Common myeloid progenitor, CD34-positive (primary cell): ENCODE results near the gene GRID1.

ENCODE experiments used
- CTCF ChIA-PET: fragments of 350-600 bp; sonication (Branson Sonifier 250); formaldehyde crosslinking; loops from one replicate; lab custom pipeline; 2021; ENCODE audit warnings: antibody characterized with exemption; lab: Charles Lee
- POLR2A ChIA-PET: fragments of 350-600 bp; sonication (Branson Sonifier 250); formaldehyde crosslinking; loops from one replicate; lab custom pipeline; 2021; ENCODE audit warnings: antibody characterized with exemption; lab: Charles Lee
- DNase-seq, 3 donors: peaks; one replicate each; pipeline versions ENCODE4 v3.0.0 to v3.0.0-alpha.2; 2013
- H3K27ac ChIP-seq, 2 experiments: 1 replicate in 1 of 2; 2 replicates in 1 of 2; pipeline ENCODE4 v1.7.0; 2013; ENCODE audit warnings: inconsistent platforms in 2 of 2, low read length in 2 of 2, mild to moderate bottlenecking in 2 of 2, low read depth in 1 of 2, moderate library complexity in 1 of 2; ENCODE audit not compliant: severe bottlenecking in 2 of 2, insufficient read depth in 1 of 2, poor library complexity in 1 of 2
- H3K27me3 ChIP-seq, 5 experiments: replicated peaks in 2 of 5; 1 replicate in 3 of 5; 2 replicates in 2 of 5; pipeline versions ENCODE4 v1.6.1 to v1.7.0; 2013; ENCODE audit warnings: low read length in 4 of 5, mild to moderate bottlenecking in 2 of 5, moderate library complexity in 2 of 5, inconsistent platforms in 1 of 5; ENCODE audit not compliant: insufficient read depth in 5 of 5, control insufficient read depth in 4 of 5
- H3K36me3 ChIP-seq, 4 experiments: 1 replicate in 2 of 4; 2 replicates in 2 of 4; pipeline versions ENCODE4 v1.6.1 to v1.7.0; 2013; ENCODE audit warnings: low read length in 3 of 4, control low read depth in 1 of 4, mild to moderate bottlenecking in 1 of 4; ENCODE audit not compliant: control insufficient read depth in 4 of 4, insufficient read depth in 4 of 4
- H3K4me1 ChIP-seq, 4 experiments: 1 replicate in 3 of 4; 2 replicates in 1 of 4; pipeline versions ENCODE4 v1.6.1 to v1.7.1; 2013; ENCODE audit warnings: low read length in 3 of 4, mild to moderate bottlenecking in 3 of 4, control low read depth in 1 of 4, inconsistent platforms in 1 of 4, moderate library complexity in 1 of 4; ENCODE audit not compliant: control insufficient read depth in 4 of 4, insufficient read depth in 4 of 4; ENCODE audit errors: control extremely low read depth in 1 of 4
- H3K4me3 ChIP-seq, 7 experiments: 1 replicate in 4 of 7; 2 replicates in 3 of 7; pipeline versions ENCODE4 v1.5.1 to v1.7.0; 2013; ENCODE audit warnings: mild to moderate bottlenecking in 7 of 7, low read length in 6 of 7, moderate library complexity in 6 of 7, inconsistent platforms in 2 of 7, low read depth in 2 of 7, control low read depth in 1 of 7; ENCODE audit not compliant: insufficient read depth in 4 of 7, control insufficient read depth in 1 of 7; ENCODE audit errors: extremely low read depth in 1 of 7
- H3K9me3 ChIP-seq, 5 experiments: 1 replicate in 4 of 5; 2 replicates in 1 of 5; pipeline versions ENCODE4 v1.6.1 to v1.7.1; 2013; ENCODE audit warnings: low read length in 4 of 5, mild to moderate bottlenecking in 2 of 5, inconsistent platforms in 1 of 5, low read depth in 1 of 5, moderate library complexity in 1 of 5; ENCODE audit not compliant: control insufficient read depth in 4 of 5, insufficient read depth in 2 of 5; ENCODE audit errors: control extremely low read depth in 1 of 5
- WGBS: methylation state at CpG from one replicate; pipeline ENCODE4 v1.1.5; 2013; ENCODE audit not compliant: insufficient coverage; 5-methylcytosine and 5-hydroxymethylcytosine counted together

GRID1 gene

GRCh38 chr10:86295351-86295750 is 71.2 kb downstream of the GRID1 start:
- H3K36me3 ChIP-seq = no peaks in the 10 kb centered on the region
- H3K27me3 ChIP-seq = peaks cover 0 to 6% (median 3%) of the 10 kb centered on the region in 5 experiments
- H3K27ac ChIP-seq = no peak overlapping the region
- DNase-seq = no peak
- WGBS = 90% methylated on average over 13 of the region's 14 CpGs
- ChIA-PET CTCF (interaction anchor here (1.0 kb wide), 1 partner anchor 15 kb away, joined by 3 read pairs; no protein-coding TSS in a partner anchor), POLR2A (no interaction called here)
- no peak overlapping the region for H3K4me3 ChIP-seq
- H3K4me1 ChIP-seq = no peaks in the 10 kb centered on the region
- H3K9me3 ChIP-seq = no peaks in the 10 kb centered on the region

GRCh38 chr10:86294346-86295265 is 72.0 kb downstream of the GRID1 start:
- H3K9me3 ChIP-seq = no peaks in the 10 kb centered on the region
- WGBS = 87% methylated on average over 15 of the region's 16 CpGs
- H3K27me3 ChIP-seq = peaks cover 0 to 6% (median 3%) of the 10 kb centered on the region in 5 experiments
- no peaks in the 10 kb centered on the region for H3K36me3 ChIP-seq
- no peak overlapping the region for H3K4me3 ChIP-seq
- no peaks in the 10 kb centered on the region for H3K4me1 ChIP-seq
- DNase-seq = no peak
- H3K27ac ChIP-seq = no peak overlapping the region
- CTCF ChIA-PET = interaction anchor here (1.0 kb wide), 1 partner anchor 14 kb away, joined by 3 read pairs; no protein-coding TSS in a partner anchor
- POLR2A ChIA-PET = no interaction called here

- Histone ChIP-seq H3K27ac (no peak overlapping the region), H3K27me3 (peaks cover 0 to 6% (median under 1%) of the 10 kb centered on the region in 5 experiments), H3K9me3 (no peaks in the 10 kb centered on the region), H3K36me3 (no peaks in the 10 kb centered on the region), H3K4me3 (no peak overlapping the region), H3K4me1 (no peaks in the 10 kb centered on the region)
- POLR2A ChIA-PET = no interaction called here
- no CpG with 5 or more reads among the region's 2 CpGs for WGBS
- CTCF ChIA-PET = no interaction called here
- no peak for DNase-seq
Observed at GRCh38 chr10:86293396-86293791, 73.2 kb downstream of the GRID1 start.

DNA sequence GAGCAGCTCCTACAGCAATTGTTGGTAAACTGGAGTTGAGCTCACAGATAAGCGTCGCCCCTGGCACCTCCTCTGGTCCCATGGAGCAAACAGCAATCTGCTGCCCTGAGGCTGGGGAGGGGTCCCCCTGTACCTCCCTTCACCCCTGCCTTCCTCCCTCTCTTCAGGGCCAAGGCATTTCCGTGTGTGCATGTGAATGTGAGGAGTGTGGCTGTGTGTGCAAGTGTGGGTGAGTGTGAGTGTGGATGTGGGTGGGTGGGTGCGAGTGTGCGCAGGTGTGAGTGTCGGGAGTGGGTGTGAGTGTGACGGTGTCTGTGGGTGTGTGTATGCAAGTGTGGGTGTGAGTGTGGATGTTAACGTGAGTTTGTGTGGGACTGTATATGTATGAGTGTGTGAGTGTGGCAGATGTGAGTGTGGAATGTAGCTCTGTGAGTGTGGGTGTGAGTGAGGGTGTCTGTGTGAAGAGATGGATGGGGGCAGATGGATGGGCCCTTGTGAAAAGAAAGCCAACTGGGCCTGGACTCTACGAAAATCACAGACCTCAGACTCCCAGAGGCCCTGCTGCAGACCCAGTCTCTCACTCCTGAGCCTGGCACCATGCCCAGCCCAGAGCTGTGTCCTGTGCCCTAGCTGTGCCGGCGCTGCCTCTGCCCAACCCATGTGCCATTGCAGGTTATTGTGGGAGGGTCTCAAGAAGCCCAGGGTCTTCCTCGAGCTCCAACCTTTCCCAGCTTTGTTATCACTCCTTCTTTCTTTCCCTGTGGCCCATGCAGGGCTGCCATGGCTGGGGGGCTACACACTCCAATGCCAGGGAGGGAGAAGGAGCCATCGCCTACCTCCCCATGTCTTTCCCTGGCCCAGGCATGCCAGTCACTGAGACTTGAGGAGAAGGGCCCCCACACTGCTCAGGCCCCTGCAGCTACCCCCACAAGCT is 73.9 kb downstream of the GRID1 start:
- Histone ChIP-seq H3K9me3 (no peaks in the 10 kb centered on the region), H3K36me3 (no peaks in the 10 kb centered on the region), H3K27me3 (peaks cover 0 to 5% (median 0%) of the 10 kb centered on the region in 5 experiments), H3K27ac (no peak overlapping the region), H3K4me1 (no peaks in the 10 kb centered on the region), H3K4me3 (no peak overlapping the region)
- DNase-seq = no peak
- CTCF ChIA-PET = no interaction called here
- POLR2A ChIA-PET = no interaction called here
- WGBS = 89% methylated on average over 8 of the region's 13 CpGs

DNA sequence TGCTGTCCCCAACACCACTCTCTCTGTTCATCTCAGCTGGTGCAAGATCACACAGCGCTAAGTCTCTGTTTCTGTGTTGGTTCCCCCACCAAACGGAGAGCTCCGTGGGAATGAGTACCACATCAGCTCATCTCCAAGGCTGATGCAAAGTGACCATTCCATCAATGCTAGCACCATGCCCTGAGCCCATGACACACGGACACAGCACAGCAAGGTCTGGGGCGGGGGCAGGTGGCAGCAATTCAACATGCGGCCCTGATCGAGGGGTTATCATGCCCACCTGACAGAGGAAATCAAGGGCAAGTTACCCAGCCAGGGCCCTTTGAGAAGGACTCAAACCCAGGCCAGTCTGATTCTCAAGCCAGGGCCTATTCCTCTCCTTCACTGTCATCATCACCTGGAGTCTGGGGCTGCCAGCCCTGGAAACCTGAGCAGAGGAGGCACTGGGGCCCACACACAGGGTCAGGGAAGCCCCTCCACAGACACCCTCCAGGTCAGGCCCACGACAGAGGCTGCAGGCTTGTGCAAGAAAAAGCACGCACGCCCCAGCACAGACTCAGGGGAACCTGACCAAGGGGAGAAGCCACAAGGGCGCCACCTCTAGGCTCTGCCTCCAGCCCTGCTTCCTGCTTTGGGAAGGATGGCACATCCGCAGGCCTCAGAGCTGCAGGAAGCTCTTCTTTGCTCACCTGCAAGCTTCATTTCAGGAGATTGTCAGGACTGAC is 74.8 kb downstream of the GRID1 start:
- WGBS = 78% methylated on average over 12 of the region's 12 CpGs
- H3K27me3 ChIP-seq = peaks cover 0 to 5% (median 0%) of the 10 kb centered on the region in 5 experiments
- ChIA-PET POLR2A (no interaction called here), CTCF (no interaction called here)
- H3K27ac ChIP-seq = no peak overlapping the region
- no peak for DNase-seq
- H3K9me3 ChIP-seq = no peaks in the 10 kb centered on the region
- H3K4me3 ChIP-seq = no peak overlapping the region
- no peaks in the 10 kb centered on the region for H3K36me3 ChIP-seq
- H3K4me1 ChIP-seq = no peaks in the 10 kb centered on the region

GRCh38 chr10:86290933-86291615 is 75.5 kb downstream of the GRID1 start:
- H3K4me3 ChIP-seq = no peak overlapping the region

More at GRCh38 chr10:86290933-86291615, 75.5 kb downstream of the GRID1 start:
- ChIA-PET POLR2A (no interaction called here), CTCF (no interaction called here)
- WGBS = 78% methylated on average over 5 of the region's 9 CpGs
- Histone ChIP-seq H3K4me1 (no peaks in the 10 kb centered on the region), H3K9me3 (no peaks in the 10 kb centered on the region), H3K36me3 (no peaks in the 10 kb centered on the region), H3K27me3 (peaks cover 0 to 5% (median 0%) of the 10 kb centered on the region in 5 experiments), H3K27ac (no peak overlapping the region)
- no peak for DNase-seq
